Measurements from ENCODE around the gene RTN3. TPM values are rescaled to one million over a fixed set of nuclear protein-coding genes. Genes with fewer than 3 reads are reported as not detected.
A peak's percentile ranks its signal among the peaks of the same experiment; 100 is the strongest.

Gene RTN3
- total and polyA plus RNA-seq, 2 donors (not counting 1 experiment from before 2014, with no cell fraction given), result 10.1 to 24.9 TPM

DNA sequence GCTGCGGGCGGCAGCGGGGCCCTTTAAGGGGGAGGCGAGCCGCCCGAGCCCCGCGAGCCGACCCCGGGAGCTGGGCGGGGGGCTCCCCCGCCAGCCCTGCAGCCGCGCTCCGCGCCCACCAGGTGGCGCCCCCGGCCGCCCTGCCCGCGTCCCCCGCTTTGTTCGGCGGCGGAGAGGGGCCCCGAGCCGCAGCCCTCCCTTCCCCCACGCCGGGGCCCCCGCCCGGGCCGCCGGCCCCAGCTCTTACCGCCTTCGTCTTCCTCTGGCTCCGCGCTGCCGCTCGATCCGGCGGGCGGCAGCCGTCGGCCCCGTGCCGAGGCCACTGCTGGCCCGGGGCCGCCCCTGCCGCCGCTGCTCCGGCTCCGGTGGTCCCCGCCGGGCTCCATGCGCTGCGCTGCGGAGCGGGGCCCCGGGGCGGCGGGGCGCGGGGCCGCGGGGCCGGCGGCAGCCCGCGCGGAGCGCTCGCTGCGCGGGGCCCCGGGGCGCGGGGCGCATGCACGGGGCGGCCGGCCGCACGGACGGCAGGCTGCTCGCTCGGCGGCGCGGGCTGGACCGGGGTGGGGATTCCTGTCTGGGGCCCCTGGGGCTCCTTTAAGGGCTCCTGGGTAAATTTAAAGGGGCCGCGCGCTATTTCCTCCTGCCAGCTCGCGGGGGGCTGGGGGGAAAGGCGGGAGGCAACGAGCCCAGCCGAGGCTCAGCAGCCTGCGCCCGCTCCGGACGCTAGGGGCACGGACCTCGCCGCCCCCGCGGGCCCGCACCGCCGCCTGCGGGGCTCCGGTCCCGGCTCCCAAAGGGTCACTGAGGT, 87.1 kb downstream of the RTN3 start, which contains the start of gene ZFTA:
TSS of gene ZFTA (minus strand) at position 539 of the 805 bp plus-strand sequence. CDS start at position 386, 153 bp downstream.
- Histone ChIP-seq H3K27ac (ENCODE audit: low read length in 2 of 2) (peak within 1 kb of the TSS in 1 of 2 donors; percentile 44), H3K27me3 (replicated peaks in 1 of 4; ENCODE audit: control extremely low read depth in 1 of 4, control insufficient read depth in 3 of 4, insufficient read depth in 4 of 4, low read length in 3 of 4) (peaks cover 0 to 17% (median 2%) of the 10 kb centered on the region in 4 experiments), H3K4me1 (ENCODE audit: control insufficient read depth in 2 of 2, insufficient read depth in 2 of 2, low read length in 2 of 2) (peaks cover 14 to 21% of the 10 kb centered on the region in 2 donors), H3K4me2 (replicated peaks; ENCODE audit: low read depth, low read length, poor library complexity, severe bottlenecking) (peak within 1 kb of the TSS; percentile 98), H4K20me1 (ENCODE audit: control insufficient read depth, insufficient read depth, low read length, poor library complexity, severe bottlenecking) (peaks cover 18% of the 10 kb centered on the region), H3K4me3 (ENCODE audit: control extremely low read depth in 1 of 5, extremely low read depth in 1 of 5, insufficient read depth in 1 of 5, low read depth in 2 of 5, low read length in 4 of 5) (peak within 1 kb of the TSS; percentile 18 to 89 (median 67)), H3K9ac (ENCODE audit: low read length) (peak within 1 kb of the TSS; percentile 84), H3K36me3 (replicated peaks in 1 of 2; ENCODE audit: control extremely low read depth in 1 of 2, control insufficient read depth in 1 of 2, extremely low read depth in 1 of 2, insufficient read depth in 2 of 2, low read length in 1 of 2) (peaks cover 0 to 2% of the 10 kb centered on the region in 2 experiments), H3K9me3 (ENCODE audit: control extremely low read depth in 1 of 3, control insufficient read depth in 2 of 3, insufficient read depth in 1 of 3, low read length in 2 of 3) (no peaks in the 10 kb centered on the region), H3K79me2 (ENCODE audit: control insufficient read depth, insufficient read depth, low read length) (peaks cover 12% of the 10 kb centered on the region), H2AFZ (ENCODE audit: insufficient read depth, low read depth, low read length, poor library complexity, severe bottlenecking) (peak within 1 kb of the TSS; percentile 91)
- H3K4me3 Mint-ChIP-seq, result peak within 1 kb of the TSS; percentile 89
- ChIA-PET POLR2A (interaction anchor here (0.6 to 1.1 kb wide), 3 partner anchors 42 to 218 kb away, joined by 3 to 4 read pairs (median 3); partner anchors contain the start of genes MARK2 and OTUB1), CTCF (interaction anchor here (0.7 to 3.5 kb wide), 21 partner anchors 15 to 680 kb away, joined by 3 to 29 read pairs (median 4); partner anchors contain the start of genes ATL3 and MARK2)
- DNase-seq (peak; percentile 80), ATAC-seq (ENCODE audit: low read depth) (peak; percentile 68)
- peaks cover 10% of the 10 kb centered on the region for H3K27me3 Mint-ChIP-seq
- no peaks in the 10 kb centered on the region for H3K9me3 Mint-ChIP-seq (ENCODE audit: insufficient read depth)
- TF ChIP-seq, protein P1, sequence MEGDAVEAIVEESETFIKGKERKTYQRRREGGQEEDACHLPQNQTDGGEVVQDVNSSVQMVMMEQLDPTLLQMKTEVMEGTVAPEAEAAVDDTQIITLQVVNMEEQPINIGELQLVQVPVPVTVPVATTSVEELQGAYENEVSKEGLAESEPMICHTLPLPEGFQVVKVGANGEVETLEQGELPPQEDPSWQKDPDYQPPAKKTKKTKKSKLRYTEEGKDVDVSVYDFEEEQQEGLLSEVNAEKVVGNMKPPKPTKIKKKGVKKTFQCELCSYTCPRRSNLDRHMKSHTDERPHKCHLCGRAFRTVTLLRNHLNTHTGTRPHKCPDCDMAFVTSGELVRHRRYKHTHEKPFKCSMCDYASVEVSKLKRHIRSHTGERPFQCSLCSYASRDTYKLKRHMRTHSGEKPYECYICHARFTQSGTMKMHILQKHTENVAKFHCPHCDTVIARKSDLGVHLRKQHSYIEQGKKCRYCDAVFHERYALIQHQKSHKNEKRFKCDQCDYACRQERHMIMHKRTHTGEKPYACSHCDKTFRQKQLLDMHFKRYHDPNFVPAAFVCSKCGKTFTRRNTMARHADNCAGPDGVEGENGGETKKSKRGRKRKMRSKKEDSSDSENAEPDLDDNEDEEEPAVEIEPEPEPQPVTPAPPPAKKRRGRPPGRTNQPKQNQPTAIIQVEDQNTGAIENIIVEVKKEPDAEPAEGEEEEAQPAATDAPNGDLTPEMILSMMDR (IDR thresholded peaks at IDR 0.05), result peak; percentile 67
- TF ChIP-seq EZH2 (IDR thresholded peaks at IDR 0.05; ENCODE audit: borderline replicate concordance, insufficient read depth, low read depth, low read length, poor library complexity, severe bottlenecking), result no peak
- peaks cover 13% of the 10 kb centered on the region for H3K4me1 Mint-ChIP-seq
- intact Hi-C loops (cut with micrococcal nuclease), result loop anchor here (1.0 to 2.0 kb wide), 5 partner anchors 44 to 380 kb away; partner anchors contain the start of genes NAA40, OTUB1 and SPINDOC
- peak within 1 kb of the TSS; percentile 78 for H3K27ac Mint-ChIP-seq
- under 1% methylated on average over 112 of the region's 113 CpGs for whole genome bisulfite sequencing (ENCODE audit: insufficient coverage)

Data from B cell (primary cell).